RPMI8226 (cell line): ENCODE data around the gene NRIP1.

Experiments
- DNase-seq: peaks from one replicate; pipeline ENCODE4 v3.0.0-alpha.2; 2015

Gene NRIP1

DNA sequence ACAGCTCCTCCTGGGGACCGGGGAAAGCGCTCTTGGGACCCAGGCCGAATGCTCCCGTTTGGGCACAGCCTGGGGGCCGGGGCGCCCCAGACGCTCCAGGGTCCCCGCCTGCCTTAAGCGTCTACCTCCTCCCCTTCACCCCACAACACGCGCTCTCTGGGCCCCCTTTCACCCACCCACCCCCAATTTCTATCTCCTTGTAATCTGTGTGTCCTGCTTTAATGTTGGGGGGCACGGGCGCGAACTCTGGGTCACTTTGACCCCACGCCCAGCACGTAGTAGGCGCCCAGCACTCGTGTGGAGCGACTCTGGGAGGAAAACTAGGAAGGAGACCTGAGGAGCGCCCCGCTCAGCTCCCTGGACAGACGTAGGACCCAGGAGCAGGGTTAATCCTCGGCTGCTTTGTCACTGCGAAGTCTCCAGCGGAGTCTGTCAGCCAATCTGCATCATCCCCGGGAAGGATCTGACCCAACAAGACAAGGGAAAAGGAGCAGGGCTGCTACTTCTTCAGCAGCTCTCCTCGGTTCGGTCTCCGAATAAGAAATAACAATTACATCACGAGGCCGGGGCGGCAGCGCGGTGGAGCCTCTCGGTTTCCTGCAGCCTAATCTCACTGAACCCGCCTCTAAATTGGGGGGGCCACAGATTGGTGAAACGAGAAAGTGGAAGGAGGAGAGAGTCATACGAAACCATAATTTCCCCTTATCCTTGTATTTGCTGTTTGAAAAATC is 757 bp upstream of the NRIP1 start:
- DNase-seq, result peak; percentile 73

DNA sequence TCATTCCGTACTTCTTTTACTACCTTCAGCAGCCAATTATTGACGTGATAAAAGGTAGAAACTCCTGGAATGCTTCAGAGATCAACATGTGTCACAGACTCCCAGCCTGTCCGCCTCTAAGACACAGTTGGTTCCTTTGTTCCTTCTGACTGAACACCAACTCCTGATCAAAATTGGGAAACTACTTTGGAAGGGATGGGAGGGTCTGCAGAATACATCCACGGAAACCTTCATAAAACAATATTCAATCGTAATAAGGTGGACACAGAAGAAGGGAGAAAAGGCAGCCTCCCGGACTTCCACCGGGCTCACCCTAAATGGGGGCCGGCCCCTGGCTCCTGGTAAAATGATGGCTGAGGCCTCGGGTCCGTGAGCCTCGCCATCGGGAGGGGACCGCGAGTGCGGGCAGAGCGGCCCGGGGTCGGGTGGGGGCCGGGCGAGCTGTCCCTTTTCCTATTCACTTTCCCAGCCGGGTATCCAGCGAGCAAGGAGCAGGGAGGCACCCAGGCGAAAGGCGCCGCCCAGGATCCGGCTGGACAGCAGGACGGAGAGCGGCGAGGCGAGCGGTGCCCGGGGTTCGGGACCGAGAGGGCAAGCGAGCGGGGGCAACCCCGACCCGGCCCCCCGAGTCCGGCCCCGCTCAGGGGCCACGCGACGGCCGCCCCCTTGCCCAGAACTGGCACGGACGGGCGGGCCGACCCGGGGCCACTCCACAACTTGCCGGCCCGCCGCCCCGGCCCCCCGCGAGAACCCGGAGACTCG is 805 bp downstream of the NRIP1 start:
- DNase-seq, result peak; percentile 18

DNA sequence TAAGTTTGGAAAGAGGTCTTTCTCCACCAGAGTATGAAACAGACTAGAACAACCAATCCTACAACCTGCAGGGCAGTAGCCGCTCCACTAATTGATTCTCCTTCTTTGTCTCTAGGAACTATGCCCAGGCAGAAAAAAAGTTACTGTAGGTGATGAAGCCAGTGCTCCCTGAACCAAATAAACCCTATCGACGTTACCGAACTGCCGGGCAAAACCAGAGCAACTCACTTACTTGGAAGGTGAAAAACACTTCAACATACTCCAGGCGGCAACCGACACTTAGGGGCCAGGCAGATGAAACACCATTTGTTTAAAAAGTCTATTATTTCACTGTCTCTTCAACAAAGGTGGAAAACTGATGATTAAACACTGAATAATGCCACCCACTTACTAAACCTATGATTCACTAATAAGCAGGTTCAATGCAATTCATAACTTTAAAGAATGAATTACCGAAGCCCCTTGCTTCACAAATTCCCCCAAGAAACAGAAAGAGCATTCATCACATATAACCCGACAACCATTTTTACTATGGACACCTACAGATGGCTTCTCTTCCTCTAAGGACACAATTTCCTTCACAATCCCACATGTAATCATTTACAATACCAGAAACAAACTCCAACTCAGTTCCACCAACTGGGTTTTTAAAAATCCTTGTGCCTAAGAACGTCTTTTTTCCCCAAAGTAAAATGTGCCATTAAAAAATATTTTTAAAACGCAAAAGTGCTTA is 1.6 kb downstream of the NRIP1 start:
- DNase-seq, result no peak

DNA sequence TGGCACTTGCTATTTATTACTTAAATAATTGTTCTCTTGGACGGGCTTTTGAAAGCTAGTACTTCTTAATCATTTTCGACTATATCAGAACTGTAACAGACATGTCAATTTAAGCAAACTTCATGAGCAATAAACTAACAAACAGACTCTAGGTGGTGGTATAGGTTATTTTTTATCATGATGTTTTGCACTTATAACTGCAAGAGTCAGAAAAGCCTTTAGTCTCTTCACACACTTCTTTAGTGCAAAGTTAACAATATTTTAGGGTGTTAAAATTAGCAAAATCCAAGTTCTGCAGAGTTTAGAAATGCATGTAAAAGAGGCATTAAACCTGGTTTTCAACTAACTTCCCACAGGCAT is 2.2 kb downstream of the NRIP1 start:
- DNase-seq, result peak; percentile 24

DNA sequence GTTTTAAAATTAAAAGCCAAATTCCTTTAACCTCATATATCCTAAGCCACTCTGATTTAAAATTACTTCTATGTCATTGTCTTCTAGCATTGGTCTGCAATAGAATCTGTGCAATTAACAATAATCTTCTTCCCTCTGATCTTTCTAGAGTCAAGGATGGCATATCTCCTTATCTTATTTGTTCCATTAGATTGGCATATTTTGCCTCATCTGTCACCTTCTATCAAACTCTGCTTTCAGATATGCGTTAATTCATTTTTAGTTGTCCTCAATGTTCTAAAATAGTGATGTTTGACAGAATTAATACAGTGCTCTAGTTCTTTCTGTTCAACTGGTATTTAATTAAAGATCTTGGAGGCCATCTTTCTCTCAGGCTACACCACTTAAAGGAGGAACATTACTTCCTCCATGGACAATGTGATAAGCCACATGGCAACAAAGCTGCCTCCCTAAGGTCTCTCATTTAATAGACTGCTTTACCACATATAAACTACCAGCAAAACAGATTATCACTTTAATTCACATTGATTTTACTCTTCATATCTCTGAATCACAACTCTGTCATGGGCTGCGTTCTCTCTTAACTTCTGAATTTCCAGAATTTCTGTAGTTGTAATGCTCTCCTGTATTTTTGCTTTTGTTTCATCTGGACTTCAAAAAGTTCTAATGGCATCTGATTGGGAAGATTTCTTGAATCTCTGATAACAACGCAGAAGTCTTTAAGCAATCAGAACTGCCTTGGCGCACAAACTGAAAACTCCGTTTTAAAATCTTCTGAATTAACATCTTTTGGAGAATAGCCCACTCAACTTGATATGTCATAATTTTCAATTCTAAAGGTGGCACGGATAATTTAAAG is 2.8 kb downstream of the NRIP1 start:
- DNase-seq, result no peak

DNA sequence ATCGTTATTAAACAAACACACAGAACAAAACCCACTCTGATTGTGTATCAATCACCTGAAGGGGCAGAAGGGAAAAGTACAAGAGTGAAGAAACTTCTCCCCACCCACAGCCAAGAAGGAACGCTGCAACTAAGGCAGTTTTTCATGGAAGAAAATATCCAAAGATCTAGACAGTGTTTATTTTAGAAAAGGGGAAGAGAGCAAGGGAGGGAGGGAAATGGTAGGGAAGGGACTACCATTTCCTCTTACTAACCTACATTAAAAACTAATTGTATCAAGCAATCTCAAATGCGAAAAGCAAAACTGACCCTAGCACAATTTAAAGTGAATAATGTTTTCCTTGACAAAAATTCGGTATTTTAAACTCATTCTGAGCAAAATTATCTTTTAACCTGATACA is 3.5 kb downstream of the NRIP1 start:
- DNase-seq, result no peak

DNA sequence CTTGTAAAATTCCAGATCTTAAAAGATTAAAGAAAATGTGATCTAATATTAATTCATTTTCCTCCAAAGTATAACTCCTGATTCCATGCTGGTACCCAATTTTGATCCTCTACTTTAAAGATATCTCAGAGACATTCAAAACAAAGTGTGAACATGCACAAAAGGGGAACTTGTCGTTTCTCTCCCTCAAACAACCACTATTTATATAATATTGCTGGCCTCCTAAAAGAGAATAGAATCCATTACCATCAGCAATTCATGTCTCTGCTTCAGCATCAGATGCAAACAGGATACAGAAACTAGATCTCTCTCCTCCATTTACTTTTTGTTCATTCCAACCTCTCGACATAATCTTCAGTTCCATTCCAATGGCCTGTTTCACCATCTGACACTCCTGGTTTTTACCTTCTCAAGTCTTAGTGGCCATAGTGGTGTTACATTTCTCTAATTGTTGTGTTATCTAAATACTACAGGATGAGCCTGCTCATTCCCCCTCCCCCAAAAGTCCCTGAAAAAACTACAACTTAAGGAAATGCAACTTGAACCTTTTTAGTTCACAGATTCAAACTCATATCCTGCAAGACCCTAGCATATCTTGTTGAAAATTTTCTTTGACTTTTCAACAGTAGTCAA is 4.1 kb downstream of the NRIP1 start:
- no peak for DNase-seq

DNA sequence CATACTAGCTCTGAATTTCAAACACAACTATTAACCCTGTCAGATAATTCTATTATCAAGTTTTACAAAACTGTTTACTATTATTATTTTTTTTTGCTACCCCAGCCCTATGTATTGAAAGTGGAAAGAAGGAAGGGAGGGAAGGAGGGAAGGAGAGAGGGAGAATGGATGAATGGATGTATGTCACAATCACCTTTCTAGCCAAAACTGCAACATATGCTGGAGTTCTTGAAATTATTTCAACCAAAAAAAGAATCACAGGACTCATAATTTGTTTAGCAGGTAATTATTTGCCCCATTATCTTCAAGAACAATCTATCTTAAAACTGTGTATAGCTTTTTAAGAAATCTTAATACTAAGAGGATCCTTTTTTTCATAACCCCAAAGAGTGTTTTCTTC is 5.4 kb downstream of the NRIP1 start:
- DNase-seq, result no peak

DNA sequence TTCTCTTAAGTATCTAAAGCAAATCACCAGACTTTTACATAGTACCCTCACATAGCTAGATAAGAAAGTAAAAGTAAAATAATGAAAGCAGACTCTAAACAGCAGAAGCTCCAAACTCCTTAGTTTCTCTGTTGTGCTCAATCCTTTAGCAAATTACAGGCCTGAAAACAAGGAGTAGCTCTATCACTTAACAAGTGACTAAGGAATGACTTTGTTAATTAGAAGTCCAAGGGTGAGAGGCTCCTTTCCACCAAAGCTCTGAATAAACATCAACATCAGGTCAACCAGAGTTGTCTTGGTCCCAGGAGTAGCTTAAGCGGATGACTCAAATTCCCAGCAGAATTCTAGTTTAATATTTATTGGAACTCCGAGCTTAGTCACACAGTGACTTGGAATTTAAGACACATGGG is 5.9 kb downstream of the NRIP1 start:
- no peak for DNase-seq

DNA sequence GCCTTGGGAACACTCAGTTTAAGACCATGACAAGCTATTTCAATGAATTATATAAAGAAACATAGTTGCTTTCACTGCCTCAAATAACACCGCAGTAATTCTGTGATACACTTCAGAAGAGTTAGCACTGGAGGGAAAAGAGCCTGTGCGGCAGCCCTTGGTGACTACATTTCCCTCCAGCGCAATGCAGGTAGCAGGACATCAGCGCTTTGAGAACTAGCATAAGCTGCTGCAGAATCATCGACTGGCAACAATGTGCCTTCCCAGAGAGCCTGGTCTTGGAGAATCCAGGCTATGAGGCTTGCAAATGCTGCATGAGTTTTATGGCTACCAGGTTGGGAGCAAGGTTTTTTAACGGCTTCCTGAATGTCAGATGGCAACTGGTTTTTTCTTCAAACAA is 7.5 kb downstream of the NRIP1 start:
- no peak for DNase-seq

DNA sequence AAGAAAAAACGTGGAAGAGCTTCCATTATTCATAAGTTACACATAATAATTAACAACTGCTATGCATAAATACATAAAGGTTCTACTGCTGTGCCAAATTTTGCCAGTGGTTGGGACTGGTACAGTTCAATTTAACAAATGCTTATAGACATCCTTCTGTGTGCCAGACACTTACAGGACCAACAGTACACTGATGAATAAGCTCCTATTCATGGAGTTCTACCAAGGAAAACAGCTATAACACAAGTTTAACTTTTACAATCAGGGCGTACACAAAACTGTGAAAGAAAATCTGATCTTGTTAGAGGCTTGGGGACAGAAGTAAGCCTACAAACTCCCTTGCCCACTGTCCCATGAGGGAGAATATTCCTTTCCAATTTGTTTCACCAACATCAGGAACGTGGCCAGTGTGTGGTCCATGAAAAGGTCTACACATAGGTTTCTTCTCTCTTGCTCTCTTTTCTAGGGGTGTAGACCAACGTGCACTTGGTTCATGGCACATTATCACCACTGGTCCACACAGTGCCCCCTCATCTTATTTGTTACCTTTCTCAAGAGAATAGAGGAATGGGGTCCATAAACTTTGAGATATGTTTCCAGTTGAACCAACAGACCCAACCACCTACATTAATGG is 10.1 kb downstream of the NRIP1 start:
- DNase-seq, result no peak

DNA sequence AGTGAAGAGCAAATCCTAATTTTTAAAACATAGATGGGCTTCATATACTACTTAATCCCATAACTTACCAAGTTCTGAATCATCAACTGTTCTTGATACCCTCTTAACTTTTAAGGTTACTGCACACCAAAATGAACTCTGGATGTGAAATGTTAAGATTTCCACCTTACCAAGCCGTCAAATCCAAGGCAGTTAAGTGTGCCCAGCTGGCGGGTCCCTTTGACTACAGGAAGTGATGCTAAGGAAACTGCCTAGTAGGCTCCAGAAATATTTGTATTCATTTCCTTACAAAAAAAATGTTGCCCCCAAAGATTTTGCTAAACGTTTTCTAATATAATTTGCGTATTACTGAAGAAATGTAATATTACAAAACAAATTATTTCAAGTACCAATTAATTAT is 10.7 kb downstream of the NRIP1 start:
- DNase-seq, result no peak

DNA sequence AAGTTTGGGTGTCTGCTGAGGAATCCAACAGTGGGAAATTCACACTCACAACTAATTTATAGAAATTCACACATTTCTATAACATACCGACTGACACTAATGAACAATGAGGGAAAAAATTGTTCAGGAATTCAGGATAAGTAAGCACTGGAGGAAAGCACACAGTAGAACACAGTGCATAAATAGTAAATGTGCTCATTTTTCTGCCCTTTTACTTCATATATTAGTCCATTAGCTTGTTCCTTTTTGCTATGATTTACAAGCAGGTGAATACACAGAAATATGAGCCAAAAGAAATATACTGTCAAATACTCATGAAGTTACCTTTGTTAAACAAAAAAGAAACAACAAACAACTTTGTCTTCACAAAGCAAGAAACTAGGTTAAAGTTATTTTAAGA is 11.3 kb downstream of the NRIP1 start:
- DNase-seq, result no peak

DNA sequence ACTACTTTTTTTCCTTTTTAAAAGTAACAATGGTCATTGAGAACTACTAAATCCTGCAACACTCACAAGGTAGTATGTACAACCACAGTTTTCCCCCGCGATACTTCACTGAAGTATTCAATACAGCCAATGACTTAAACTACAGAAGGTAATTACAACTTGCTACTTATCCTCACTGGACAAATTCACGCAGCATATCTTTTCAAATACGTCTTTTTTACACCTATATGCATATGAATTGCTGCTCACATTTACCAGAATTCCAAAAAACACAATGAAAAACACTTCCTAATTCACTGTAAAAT is 12.4 kb downstream of the NRIP1 start:
- DNase-seq, result no peak

DNA sequence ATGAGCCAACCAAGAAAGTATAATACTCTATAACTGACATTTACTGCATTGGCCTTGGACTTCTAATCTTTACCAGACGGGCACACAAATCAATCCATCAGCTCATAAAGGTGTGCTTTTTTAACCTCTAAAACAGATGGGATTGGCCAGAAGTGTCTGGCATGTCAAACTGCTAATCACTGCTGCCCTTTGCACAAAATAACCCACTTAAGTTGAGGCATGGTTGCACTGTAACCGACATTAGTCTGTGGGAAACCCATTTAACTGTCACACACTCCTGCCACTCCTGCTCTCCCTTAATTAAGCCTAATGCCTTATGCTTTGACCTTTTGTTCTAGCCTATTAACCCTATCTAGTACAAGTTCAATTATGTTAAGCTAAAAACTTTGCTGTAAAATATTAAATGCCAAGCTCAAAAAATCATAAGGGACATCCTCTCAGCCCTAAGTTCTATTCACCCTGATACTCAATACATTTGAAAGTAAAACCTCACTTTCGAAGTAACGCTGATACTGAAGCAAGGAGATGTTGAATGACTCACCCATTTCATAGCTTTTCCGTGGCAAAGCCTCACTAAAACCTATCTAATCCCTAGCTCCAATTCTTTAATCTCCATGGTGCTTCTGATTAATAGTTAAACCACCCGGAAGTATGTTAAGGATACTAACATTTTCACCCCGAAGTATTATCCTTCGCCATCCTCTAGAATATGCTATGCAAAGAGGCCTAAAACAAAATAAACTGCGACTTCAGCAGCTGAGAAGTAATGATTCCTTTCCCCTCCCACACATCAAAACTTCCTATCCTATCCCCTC is 12.9 kb downstream of the NRIP1 start:
- no peak for DNase-seq

DNA sequence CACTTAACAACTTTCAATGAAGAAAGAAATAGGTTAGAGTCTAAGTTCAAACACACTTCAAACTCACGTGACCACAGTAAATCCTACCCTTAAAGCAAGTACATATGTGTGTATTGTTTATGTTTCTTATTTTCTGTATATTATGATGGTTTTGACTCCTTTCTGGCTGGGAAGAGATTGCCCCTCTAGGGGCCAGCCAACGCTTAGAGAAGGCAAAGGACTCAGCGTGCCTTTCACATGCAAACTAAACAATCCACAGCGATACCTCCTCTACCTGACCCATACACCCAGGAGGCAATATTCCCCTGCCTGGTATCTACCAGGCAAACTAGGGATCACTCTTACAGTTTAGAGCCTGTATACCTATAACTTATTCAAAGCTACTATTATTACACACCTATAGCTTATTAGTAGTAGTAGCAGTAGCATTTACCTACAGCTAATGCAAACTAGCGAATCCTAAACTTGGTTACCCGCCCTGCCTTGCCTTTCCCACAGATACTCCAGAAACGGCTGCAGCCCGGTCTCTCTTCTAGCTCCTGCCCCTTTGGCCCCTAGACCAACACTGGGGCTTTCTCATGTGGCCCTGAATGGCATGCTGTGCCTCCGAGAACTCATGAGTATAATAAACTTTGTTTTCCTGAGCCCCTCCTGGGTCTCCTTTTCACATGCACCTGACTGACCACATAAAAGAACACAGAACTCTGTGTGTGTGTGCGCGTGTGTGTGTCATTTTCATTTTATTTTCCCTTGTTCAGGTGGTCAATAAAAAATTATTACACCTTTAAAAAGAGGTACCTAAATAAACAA is 14.0 kb downstream of the NRIP1 start:
- no peak for DNase-seq

DNA sequence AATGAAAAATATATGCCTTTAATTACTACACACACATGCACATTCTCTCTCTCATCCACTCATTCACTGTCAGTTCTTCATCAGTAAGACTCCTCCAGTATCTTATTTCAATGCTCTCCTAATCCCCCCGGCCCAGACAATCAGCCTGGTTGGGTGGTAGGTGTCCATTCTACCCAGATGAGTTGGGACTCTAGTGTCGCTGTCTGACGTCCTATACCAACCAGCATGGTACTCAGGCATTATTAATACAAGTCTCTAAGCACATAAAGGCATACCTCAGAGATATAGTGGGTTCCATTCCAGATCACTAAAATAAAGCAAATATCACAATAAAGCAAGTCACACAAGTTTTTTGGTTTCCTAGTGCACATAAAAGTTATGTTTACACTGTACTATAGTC is 19.8 kb downstream of the NRIP1 start:
- DNase-seq, result no peak

DNA sequence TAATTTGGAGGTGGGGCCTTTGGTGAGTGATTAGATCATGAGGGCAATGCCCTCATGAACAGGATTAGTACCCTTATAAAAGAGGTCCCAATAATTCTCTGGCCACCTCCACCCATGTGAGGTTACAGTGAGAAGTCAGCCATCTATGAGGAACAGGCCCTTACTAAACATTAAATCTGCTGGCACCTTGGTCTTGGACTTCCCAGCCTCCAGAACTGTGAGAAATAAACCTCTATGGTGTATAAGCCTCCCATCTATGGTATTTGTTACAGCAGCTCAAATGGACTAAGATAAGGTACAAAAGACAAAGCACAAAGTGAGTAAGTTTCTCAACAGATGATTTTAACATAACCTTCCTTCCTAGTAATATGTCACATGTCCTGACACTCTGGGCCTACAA is 22.3 kb downstream of the NRIP1 start:
- DNase-seq, result no peak

DNA sequence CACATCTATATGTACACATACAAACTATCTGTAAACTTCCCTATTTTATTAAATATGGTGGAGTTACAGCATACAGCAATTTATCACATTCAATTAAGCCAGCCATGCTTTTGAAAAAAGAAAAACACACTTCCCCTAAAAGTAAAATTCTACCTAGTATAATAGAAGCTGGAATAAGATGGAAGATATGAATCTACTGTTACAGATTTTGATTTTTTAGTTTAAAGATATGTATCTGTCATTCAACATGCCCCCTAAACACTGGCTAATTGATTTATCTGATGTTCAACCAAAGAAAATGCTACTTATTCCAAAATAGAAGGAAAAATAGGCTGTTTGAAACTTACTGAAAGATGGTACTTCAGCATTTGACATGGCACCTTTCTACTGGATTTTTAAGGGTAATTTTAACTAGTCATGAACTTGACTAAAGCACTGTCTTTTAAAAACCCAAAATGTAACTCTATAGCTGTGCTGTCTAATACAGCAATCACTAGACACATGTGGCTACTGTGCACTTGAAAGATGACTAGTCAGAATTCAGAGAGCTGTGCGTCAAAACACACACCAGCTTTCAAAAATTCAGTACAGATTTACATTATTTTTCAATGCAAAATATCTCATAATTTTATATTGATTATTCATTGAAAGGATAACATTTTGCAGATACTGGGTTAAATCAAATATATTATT is 25.0 kb downstream of the NRIP1 start:
- DNase-seq, result no peak

DNA sequence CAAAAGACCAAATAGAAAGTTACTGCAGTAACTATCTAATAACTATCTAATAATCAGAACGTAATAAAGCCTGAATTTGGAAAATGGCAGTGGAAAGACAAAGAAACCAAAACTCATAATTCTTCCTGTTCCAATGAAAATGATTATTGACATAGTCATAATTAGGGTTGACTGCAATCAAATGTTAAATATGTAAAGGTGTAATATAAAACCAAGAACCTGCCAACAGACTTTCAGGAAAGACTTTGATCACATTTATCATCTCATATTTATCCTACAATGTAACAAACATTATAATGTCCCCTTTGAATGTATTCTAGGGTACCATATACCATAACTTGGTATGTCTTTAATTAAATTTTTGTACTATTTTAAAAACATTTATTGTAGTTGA is 26.9 kb downstream of the NRIP1 start:
- no peak for DNase-seq
